Germinal center (tissue), 1 donor: ENCODE measurements around the gene BHMT.
"Not testable (repeated sequence)": the region's sequence is repeated elsewhere in the genome, so short reads cannot be mapped to it uniquely, and the experiment has no call there.

ENCODE experiments used
- DNase-seq: peaks from one replicate; pipeline ENCODE4 v3.0.0; 2012; ENCODE audit warnings: mixed read lengths, low spot score

BHMT gene

DNA sequence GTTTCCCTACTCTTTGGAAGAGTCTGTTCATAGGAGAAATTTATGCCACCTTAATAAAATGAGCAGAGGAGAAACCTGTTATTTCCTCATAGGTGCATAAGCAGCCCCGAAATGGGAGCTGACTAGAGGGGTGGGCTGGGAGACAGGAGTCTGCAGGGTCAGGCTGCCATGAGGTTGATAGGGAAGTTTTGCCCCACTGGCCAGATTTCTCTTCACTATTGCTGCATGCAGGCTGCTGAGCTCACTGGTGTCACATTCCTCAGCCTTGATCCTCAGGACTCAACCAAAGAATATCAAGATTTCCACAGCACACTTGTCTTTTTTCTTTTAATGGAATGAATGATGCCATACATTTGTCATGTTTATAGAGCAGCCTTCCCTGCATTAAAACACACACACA, 60.7 kb downstream of the BHMT start:
- no peak for DNase-seq

DNA sequence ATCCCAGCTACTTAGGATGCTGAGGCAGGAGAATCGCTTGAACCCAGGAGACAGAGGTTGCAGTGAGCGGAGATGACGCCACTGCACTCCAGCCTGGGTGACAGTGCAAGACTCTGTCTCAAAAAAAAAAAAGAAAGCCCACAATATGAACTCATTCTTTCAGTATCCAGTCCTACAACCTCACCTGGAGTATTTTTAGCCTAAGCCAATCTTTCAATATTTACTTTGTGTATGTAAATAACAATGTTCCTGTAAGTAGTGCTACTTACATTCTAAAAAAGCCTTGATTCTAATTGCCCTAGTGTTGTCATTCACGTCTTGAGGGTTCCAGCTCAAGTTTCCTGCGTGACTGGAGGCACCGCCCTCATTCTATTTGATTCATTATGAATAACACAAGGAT, 62.0 kb downstream of the BHMT start:
- DNase-seq, result no peak

DNA sequence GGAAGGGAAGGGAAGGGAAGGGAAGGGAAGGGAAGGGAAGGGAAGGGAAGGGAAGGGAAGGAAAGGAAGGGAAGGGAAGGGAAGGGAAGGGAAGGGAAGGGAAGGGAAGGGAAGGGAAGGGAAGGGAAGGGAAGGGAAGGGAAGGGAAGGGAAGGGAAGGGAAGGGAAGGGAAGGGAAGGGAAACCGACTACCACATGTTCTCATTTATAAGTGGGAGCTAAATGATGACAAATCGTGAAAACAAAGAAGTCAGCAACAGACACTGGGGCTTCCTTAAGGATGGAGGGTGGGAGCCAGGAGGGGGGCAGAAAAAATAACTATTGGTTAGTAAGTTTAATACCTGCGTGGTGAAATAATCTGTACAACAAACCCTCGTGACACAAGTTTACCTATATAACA, 68.8 kb downstream of the BHMT start:
- not testable (repeated sequence) for DNase-seq

DNA sequence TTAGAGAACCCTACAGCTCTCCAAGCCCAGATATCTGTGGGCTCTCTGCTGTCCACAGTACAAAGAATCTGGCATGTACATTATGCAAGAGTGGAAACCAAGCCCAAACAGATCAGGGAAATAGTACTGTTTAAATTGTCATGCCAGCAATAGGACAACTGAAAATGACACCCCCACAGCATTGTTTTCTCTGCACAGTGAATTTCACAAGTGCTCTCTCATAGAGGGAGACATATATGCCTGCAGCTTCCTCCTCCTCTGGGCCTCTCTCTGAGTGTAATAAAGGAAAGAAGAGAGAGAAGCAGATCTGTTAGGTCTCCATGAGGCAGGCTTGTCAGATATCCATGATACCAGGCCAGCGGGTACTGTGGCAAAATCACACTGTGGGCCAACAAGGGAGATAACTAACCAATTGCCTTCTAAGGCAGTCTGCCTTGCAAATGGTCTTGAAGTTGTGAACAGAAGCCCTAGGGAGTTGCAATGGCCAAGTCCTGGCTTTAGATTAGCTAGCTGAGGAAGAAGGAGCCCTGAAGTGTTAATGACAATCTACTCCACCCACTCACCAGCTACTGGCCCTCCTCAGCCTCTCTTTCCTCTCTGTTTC, 69.9 kb downstream of the BHMT start:
- no peak for DNase-seq
